ENCODE data around the gene ANKRD10.

The ANKRD10 gene

DNA sequence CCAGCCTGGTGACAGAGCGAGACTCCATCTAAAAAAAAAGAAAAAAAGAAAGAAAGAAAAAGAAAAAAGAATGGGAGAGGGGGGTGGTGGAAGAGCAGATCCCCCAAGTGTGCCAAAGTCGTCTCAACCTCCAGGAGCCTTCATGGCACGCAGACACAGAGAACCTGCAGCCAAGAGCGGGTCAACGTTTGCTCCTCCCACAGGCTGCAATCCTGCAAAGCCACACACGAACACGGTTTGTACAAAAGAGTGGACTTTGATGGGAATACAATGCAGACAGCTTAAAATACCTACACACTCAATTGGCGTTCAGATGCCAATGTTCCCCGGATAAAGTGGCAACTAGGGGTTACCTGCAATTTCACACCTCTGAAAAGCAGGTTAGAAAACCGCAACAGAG lies 29.4 kb downstream of the ANKRD10 start:
- DNase-seq = no peak

DNA sequence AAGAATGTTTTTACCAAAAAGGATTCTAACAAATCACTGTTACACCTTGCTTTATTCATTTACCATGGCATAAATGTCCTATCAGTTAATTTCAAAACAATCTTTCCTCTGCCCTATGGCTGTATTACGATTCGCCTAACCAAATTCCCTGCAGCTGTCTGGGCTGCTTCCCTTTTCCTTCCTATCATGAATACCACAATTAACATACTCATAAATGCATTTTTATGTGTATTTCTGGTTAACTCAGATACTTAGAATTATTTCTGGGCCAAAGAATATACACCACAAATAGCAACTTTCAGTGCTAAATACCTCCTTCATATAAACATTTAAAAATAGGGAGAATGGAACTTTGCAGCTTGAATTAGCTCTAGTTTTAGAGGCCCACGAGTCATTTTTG lies 30.4 kb downstream of the ANKRD10 start:
- DNase-seq = no peak

DNA sequence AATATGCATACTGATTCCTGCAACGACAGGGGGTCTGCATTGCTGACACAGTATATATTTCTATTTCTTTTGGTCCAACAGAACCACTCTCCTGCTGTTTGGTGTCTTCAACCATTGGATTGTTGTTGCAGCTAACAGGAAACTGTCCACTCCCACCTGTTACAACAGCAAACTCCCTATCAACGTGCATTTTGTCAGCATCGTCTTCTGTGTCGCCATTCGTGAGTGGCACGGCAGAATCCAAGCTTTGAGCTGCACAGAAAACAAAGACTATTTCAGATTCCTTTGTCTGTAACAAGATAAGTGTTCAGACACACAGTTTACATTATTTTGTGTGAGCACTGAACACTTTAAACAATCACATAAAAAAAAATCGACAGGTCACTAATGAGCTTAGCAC lies 31.3 kb downstream of the ANKRD10 start:
- no peak for DNase-seq

DNA sequence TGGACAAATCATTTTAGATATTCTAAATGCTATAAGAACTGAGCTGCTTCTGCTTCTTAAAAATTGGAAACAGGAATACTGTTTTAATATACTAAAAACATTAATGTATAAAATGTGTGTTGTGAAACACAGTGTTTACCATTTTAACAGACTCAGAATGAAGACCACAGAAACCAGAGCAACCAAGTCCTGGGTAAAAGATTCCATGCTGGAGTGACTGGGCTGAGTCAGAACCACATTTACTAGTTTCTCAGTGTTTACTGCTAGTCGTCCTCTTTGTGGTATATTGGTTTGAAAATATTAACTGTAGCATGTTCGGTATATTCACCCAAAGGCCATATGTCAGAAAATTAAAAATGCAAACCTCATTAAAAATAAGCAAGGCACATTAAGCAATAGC lies 31.9 kb downstream of the ANKRD10 start:
- peak; percentile 31 for DNase-seq

DNA sequence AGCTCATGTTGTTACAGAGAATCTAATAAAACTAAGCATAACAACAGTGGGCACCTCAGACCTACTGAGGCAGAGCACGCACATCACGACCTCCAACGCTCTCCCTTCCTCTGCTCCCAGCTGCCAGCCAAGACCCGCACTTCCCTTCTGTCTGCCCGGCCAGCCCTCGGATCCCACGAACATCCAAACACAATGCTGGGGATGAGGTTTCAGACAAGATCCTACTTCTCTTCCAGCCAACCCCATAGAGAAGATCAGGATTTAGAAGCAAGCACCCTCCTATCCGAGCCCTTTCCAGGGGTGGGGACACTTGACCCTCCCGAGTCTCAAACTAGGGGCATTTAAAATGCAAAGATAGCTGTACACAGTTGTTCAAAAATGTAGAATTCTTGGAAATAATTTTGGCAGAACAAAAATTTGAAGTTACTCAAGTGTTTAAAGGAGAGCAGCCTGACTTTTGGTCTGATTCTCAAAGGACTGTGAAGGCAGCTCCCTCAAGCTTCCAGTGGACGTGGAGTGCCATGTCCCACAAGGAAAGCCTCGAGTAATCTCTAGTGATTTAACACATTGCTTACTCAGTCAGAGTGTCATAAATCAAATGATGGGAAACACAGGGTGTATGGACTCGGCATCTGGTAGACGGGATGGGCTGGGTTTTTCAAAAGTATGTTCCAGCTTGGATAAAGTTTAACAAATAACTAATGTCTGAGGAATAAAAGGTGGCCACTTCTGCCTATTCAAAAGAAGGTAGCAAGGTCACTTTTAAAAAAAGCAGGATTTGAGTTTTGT lies 32.8 kb downstream of the ANKRD10 start:
- DNase-seq = no peak

DNA sequence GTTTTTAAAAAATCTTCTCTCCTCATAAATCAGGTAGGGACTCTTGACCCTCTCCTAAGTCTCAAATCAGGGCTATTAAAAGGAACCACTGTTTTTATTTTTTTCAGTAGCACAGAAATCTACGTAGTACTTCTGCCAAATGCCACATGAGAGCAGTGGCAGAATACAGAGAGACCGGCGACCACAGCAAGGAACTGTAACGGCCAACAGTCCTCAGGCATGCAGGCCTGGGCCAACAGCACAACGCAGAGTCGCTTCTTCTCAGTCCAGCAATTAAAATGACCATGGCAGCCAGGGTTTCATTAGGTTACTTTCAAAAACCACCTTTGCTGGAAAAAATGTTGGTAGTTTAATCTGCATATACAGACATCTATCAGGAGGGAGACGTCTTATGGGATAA lies 34.2 kb downstream of the ANKRD10 start:
- DNase-seq = no peak

DNA sequence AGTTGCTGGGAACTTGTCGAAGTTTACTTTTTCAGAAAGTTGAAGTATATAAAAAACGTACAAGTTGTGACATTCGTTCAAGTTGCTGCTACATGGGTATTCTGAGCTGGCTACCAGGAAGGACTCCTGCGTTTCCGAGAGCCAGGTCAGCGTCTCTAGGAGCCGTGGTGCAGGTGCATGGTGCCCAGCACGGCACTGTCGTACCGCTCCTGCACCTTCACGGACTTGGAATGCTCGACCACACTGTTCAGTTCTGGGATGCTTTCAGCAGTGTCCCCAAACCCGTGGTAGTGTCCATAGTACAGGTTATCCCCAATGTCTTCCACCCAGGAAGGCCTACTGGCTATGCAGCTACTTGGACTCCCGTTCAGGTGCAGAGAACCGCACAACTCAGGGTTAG lies 35.4 kb downstream of the ANKRD10 start:
- no peak for DNase-seq

DNA sequence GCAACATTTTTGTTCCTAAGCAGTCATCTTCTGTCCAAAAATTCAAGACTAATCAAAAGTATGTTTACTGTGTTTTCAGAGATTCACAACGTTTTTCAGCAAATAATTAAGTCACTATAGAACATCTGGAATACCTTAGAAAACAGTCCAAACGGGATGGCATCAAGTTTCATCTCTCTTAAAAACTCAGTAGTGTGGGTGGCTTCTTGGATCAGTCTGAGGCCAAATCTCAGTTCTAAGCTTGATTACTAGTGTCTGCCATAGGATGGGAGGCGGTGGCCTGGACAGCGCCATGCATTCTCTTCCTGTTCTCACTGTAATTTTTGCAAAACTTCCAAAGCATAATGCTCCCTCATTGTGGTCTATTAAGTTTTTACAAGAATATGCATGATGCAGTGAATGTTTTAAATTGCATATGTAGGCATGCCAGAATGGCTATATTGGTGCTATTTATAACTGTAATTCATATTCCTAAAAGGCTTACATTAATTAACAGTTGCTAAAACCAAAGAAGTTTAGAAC lies 37.1 kb downstream of the ANKRD10 start:
- no peak for DNase-seq

DNA sequence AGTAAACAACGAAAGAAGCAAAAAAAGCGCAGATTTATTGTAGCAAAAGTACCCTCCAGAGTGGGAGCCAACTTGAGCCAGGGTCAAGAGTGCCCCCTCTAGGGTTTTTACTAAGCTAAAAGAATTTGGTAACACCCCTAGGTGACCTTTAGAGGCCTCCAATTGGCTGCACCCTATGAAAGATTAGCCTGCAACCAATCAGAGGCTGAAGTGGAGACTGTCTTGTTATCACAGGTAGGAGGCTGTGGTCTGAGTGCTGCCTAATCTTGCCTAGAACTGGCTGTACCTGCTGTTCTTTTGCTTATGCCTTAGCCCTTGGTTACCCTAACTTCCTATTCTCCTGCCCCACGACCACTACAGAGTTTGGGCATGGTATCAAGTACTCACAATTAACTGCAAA lies 38.3 kb downstream of the ANKRD10 start:
- DNase-seq = no peak

DNA sequence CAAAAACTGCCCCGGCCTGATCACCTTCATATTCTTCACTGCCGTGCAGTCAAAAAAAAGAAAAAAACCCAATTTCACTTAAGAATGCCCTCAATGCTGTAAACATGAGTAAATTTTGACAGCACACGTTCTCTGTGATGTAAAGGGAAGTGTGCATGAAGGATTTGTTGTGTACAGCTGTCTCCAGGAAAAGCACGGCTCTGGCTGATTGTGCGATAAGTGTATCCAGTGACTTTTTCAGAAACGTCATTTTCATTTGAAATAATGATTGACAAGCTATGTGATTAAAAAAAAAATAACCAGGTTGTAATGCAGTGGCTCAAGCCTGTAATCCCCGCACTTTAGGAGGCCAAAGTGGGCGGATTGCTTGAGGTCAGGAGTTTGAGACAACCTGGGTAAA lies 39.6 kb downstream of the ANKRD10 start:
- no peak for DNase-seq

DNA sequence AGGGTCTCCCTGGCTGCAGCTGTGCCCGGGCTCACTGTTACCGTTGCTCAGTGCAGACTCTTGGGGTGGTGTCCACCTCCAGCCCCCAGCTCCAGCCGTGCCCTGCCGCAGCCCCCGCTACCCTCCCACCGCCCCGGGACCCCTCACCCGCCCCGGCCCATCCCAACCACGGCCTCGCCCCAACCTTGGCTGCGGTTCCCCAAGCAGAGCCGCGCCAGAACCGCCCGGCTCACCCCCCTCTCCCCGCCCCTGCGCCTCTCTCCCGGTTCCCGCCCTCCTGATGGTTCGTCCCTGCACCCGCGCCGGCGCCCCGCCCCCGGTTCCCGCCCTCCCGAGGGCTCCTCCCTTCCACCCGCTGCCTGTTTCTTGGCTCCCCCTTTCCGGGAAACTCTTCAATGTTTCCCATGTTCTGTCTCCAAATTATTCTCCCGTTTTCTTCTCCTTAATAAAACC lies 40.3 kb downstream of the ANKRD10 start:
- peak; percentile 68 for DNase-seq

DNA sequence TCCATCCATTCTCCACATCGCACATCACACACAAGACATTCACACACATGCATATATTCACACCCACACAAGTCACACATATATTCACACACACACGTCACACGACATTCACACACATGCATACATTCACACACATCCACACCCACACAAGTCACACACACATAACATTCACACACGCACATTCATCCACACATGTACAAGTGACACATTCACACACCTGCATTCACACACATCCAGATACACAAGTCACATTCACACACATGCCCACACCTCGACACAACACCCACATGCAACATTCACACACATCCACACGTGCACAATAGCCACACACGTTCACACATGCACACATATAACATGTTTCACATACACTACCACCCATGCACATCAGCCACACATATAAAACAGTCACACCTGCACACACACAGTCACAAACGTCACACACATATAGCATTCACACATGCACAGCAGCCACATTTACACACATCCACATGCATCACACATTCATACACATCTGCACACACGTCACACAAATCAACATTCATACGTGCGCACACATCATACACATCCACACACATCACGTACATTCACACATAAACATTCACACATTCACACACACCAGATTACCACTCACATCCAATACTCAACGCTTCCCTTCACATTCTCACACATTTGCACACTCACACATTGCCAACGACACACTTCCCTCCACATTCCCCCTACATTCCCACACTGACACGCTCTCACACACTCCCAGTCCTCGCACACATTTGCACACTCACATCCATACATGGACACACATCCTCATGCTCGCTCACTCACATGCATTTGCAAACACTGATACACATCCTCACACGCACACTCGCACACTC lies 41.0 kb downstream of the ANKRD10 start:
- no peak for DNase-seq

DNA sequence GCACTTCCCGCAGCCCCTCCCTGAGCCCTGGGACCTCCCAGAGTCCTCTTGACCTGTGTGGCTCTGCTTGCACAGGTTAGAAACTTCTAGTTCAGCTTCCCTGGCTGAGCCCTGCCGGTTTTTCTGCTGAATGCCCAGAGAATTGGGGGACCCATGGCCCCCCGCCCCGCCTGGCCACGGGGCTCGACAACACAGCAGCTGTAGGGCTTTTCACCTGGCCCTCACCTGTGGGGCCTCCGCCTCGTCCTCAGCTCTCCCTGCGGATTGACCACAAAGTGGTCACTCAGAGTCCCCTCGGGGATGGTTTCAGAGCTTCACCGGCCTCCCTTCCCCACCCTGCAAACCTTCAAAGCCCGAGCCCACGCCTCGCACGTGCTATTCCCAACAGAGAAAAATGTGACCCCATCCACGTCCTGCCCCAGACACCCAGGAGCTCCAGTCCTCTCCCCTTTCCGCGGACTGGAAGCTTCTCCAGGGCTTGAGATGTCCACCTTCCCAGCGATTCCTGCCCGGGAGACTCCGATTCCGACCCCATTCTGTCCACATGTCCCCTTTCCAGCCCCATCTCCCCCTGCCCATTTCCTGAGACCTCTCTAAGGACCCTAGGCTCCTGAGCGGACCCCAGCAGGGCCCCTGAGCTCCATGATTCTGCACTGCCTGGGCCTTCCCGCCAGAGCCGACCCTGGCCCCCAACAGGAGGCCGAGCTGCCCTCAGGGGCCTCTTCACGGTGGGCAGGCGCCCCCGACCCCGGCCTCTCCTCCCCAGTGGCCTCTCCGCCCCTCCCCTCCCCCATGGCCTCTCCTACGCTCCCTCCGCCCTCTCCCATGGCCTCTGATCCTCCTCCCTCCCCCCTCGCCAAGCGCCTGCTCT lies 41.9 kb downstream of the ANKRD10 start:
- no peak for DNase-seq

DNA sequence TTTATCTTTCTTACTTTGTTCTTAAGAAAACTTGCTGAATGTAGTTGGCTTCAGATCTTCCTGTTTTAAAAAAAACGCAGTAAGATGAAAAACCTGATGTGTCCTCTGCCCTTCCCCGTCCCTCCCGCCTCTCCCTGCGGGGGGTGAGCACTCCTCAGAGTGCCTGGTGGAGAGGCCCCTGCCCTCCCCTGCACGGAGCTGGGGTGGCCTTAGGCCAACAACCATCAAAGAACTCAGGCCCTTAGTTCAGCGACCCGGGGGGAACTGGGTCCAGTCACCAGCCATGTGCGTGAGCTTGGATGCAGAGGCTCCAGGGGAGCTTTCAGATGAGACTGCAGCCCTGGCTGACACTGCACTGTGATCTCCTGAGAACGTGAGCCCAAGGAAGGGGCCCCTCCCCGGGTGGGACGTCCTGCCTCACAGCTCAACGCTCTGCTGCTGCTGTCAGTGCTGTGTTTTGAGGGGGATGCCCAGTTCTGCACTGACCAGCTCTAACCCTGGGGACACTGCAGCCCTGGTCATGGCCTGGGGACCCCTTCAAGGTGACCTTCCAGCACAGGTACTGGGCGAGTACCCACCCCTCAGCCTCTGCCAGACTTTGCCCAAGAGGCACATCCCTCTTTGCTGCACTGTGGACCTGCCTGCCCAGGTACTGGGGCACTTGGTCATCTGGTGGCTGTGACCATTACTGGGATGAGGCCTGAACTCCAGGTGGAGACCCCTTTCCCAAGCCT lies 42.7 kb downstream of the ANKRD10 start:
- DNase-seq = no peak

DNA sequence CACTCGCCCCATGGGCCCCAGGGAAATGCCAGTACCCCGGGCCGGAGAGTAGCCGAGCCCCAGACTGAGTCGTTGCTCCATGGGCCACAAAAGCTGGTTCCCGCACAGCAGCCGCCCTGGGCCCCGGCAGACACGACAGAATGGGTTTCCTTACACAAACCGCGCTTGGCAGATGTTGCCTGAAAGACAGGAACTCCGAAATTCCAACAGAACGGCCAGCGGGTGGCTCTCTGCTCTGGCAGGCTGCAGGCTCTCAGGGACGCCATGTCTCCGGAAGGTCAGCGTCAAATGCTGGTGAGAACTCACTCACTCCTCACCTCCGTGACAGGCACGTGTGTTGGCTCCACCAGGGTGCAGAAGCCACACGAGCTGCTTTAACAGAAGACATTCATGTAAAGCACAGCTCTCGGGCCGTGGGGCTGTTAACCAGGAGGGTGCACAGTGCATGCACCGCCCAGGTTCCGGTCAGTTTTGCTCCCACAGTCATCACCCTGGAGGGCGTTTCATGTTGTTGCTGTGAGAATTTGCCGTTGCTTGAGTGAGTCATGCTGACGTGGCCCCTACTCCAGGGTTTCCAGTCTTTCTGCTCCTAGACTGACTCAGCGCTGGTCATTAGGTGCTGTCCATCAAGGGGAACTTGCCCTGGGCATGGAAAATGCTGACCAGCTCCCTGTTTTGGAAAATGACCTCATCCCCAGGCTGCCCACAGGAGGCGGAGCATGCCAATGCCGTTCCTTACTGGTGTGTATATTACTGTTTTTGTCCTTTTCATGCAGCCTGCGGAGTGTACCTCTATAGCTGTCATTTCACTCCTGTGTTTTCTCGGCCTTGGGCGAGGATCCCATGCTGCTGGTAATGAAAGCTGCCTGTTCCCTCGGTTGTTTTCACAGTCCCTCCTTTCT lies 44.8 kb downstream of the ANKRD10 start:
- DNase-seq = peak; percentile 98

DNA sequence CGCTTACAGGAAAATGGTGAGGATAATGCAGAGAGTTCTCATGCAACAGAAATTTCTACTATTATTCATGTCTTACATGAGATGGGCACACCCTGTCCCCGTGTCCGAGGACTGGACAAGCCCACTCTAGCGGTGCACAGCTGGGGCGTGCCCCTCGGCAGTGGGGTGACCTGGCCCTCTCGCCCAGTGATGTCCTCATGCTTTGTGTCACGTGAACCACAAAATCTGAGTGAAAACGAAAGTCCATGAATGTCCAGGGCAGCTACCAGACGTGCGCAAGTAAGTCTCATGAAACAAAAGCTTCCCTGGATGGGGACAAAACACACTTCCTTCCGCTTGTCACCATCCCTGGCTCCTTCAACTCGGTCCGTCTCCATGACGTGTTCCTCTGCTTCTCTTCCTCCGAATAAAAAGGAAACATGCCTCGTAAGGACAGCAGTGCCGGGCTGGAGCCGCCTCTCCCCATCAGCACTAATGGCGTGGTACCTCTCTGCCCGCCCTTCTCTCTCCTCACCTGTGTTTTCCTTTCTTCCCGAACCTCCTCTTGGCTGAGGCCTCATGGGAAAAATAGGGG lies 45.6 kb downstream of the ANKRD10 start:
- no peak for DNase-seq

DNA sequence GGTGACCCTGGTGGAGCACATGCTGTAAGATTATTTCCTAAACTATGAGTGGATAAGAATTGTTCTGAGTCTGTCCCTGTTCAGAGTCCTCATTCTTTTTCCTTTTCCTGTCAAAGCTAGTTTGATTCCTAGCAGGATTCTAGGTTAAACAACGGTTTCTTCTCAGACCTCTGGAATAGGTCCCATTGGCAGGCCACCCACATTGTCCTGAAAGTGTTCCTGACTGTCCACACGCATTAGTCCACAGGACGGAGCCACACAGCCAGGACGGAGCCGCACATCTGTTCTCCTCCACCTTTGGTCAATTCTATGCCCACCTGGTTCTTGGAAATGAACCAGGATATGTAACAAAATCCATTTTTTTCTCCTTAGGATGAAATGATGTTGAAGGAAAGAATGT lies 46.1 kb downstream of the ANKRD10 start:
- DNase-seq = no peak

DNA sequence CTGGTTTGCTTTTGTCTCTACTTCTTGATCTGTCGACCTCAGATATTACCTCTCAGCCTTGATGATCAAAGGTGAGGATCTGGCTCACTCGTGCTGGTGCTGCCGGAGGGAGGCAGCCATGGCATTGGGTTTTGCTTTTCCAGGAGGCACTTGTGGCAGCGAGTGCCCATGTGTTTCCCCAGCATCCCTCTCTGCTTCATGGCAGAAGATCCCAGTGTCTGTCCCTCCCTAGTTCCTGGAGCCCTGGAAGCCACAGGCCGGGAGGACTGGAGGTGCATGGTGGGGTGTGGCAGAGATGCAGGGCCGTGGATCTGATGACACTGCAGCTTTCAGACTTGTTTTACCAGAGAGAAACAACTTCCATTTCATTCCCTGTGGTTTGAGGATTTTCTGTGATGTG lies 47.5 kb downstream of the ANKRD10 start:
- no peak for DNase-seq

DNA sequence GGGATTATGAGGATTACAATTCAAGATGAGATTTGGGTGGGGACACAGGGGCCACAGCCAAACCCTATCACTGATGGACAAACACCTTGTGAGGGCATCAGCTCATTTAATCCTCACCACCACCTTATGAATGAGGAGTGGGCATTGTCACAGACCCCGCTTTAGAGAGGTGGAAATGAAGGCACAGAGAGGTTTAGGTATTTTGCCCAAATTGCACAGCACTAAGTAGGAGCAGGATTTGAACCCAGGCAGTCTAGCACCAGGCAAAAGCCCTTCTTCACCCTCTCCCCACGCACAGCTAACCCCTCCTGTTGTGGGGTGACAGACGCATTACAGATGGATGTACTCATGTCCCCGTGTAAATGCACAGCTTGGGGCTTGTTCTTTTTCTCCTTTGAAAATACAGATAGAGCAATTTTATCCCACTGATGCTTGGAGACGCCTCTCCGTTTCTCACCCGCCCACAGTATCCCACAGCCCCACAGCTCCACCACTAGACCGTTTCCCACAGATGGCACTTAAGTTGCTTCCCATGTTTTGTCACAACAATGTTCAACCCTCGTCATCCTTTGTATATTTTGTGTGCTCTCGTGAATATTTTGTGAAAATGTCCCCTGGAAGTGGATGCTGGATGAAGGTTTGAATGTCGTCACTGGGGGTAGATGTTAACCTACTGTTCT lies 48.2 kb downstream of the ANKRD10 start:
- DNase-seq = no peak

DNA sequence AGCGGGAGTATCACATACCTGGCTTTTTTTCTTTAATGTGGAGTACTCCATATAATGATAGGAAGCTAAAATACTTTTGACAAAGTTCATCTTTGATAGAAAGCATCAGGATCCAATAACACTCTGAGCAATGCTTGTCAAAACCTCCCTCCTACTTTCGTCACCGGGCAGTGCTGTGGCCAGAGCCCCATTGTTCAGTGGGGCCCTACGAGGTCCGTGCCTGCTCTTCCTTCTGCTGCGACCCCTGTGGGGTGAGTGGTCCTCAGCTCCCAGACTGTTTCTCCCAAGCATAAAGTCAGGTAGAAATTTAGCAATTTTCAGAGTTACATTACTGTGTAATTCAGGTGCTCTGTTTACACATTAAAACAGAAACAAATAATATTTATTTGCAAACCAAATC lies 51.2 kb downstream of the ANKRD10 start:
- no peak for DNase-seq
